K562 (cell line): ENCODE data around the gene LAMA2. TPM values are rescaled to one million over a fixed set of nuclear protein-coding genes. Genes with fewer than 3 reads are reported as not detected.

Experiments
- ATAC-seq: fragments of 200-7000 bp; cut with Tn5 transposase; 3 replicates; pipeline ENCODE4 v1.9.1; 2020; ENCODE audit warnings: moderate library complexity
- BruUV-seq: library from RNA; stranded (reverse); fragments of 400-500 nt; replicated peaks from 2 replicates; lab custom pipeline; 2021; lab: Mats Ljungman, UMichigan
- CTCF ChIA-PET: fragments of 300-600 bp; formaldehyde crosslinking; extraction: SDS; loops from one replicate; lab custom pipeline; 2021; ENCODE audit warnings: low intra/inter-chr PET ratio; lab: Yijun Ruan, JAX
- POLR2A ChIA-PET: fragments of 300-600, 350-650 bp; sonication (Branson Sonifier 250); formaldehyde crosslinking; extraction: SDS; loops from one replicate; lab custom pipeline; 2021; ENCODE audit warnings: antibody characterized with exemption, inconsistent platforms; lab: Yijun Ruan, JAX
- DNase-seq, 4 experiments: peaks; one replicate each; pipeline versions ENCODE4 v3.0.0 to v3.0.0-alpha.2; 2011 to 2018; ENCODE audit warnings: low spot score in 3 of 4, mixed read lengths in 3 of 4; ENCODE audit errors: extremely low read depth in 1 of 4
- FAIRE-seq: peaks from 2 replicates; lab custom pipeline; 2011; peaks lifted over from hg19 to GRCh38; lab: Jason Lieb, UNC
- H2AFZ ChIP-seq: 2 replicates; pipeline ENCODE4 v1.6.0; 2011; ENCODE audit warnings: low read depth, low read length, control low read depth, inconsistent platforms
- H3K27ac ChIP-seq: fragments of 200-600 bp; 3 replicates; pipeline ENCODE4 v1.8.0; 2011; ENCODE audit warnings: low read depth, mild to moderate bottlenecking, control low read depth, inconsistent platforms, low read length, moderate library complexity, mixed read lengths; ENCODE audit errors: extremely low read depth
- H3K27me3 ChIP-seq, 2 experiments: fragments of 300-600 bp in 1 of 2; 2 replicates in 1 of 2; 3 replicates in 1 of 2; pipeline versions ENCODE4 v1.6.0 to v1.8.0; 2011; ENCODE audit warnings: inconsistent platforms in 2 of 2, low read length in 2 of 2, mild to moderate bottlenecking in 1 of 2, mixed read lengths in 1 of 2, moderate library complexity in 1 of 2; ENCODE audit not compliant: control insufficient read depth in 2 of 2, insufficient read depth in 2 of 2
- H3K36me3 ChIP-seq: fragments of 300-600 bp; 3 replicates; pipeline ENCODE4 v1.8.0; 2011; ENCODE audit warnings: mild to moderate bottlenecking, low read length, inconsistent platforms; ENCODE audit not compliant: control insufficient read depth, insufficient read depth
- H3K4me1 ChIP-seq, 2 experiments: fragments of 200-600 bp in 1 of 2; replicated peaks in 1 of 2; 2 replicates in 1 of 2; 3 replicates in 1 of 2; pipeline versions ENCODE4 v1.5.1 to v1.8.0; 2011; ENCODE audit warnings: inconsistent platforms in 2 of 2, low read length in 2 of 2, mild to moderate bottlenecking in 1 of 2, mixed read lengths in 1 of 2, moderate library complexity in 1 of 2; ENCODE audit not compliant: control insufficient read depth in 2 of 2, insufficient read depth in 2 of 2
- H3K4me2 ChIP-seq: 2 replicates; pipeline ENCODE4 v1.6.1; 2011; ENCODE audit warnings: low read length, control low read depth, inconsistent platforms, mixed read lengths; ENCODE audit not compliant: insufficient read depth
- H3K4me3 ChIP-seq: fragments of 200-600 bp; sonication (generic), shearing (Covaris generic); 2 replicates; pipeline ENCODE4 v1.5.1; 2016; ENCODE audit warnings: control low read depth, inconsistent platforms
- H3K79me2 ChIP-seq: fragments of 200-600 bp; 3 replicates; pipeline ENCODE4 v1.8.0; 2011; ENCODE audit warnings: low read length, inconsistent platforms; ENCODE audit not compliant: control insufficient read depth, insufficient read depth
- H3K9ac ChIP-seq, 2 experiments: 2 replicates each; pipeline versions ENCODE4 v1.6.0 to v1.6.1; 2011; ENCODE audit warnings: low read depth in 2 of 2, low read length in 2 of 2, control low read depth in 1 of 2, inconsistent platforms in 1 of 2, mild to moderate bottlenecking in 1 of 2, mixed read lengths in 1 of 2; ENCODE audit not compliant: insufficient read depth in 1 of 2
- H3K9me1 ChIP-seq: one replicate; pipeline ENCODE4 v1.6.0; 2011; ENCODE audit warnings: inconsistent platforms, mild to moderate bottlenecking, low read length, moderate library complexity; ENCODE audit not compliant: control insufficient read depth, insufficient read depth
- H3K9me3 ChIP-seq: replicated peaks from 2 replicates; pipeline ENCODE4 v1.5.1; 2011; ENCODE audit warnings: low read depth, low read length, inconsistent platforms; ENCODE audit not compliant: control insufficient read depth, insufficient read depth
- H4K20me1 ChIP-seq: replicated peaks from 2 replicates; pipeline ENCODE4 v1.6.1; 2011; ENCODE audit warnings: low read length, inconsistent platforms, mixed read lengths; ENCODE audit not compliant: control insufficient read depth, insufficient read depth
- EGR1 ChIP-seq: fragments of 450-650 bp; conservative IDR thresholded peaks from 2 replicates; pipeline ENCODE4 v1.6.1; 2017; ENCODE audit warnings: mild to moderate bottlenecking
- HDAC2 ChIP-seq: fragments of 450-650 bp; IDR thresholded peaks from 2 replicates; pipeline ENCODE4 v1.6.1; 2016; ENCODE audit warnings: mild to moderate bottlenecking
- HOXB6 ChIP-seq: fragments of 250-450 bp; sonication (Bioruptor Pico); IDR thresholded peaks from 2 replicates; pipeline ENCODE4 v1.5.1; 2022; ENCODE audit warnings: mild to moderate bottlenecking, borderline replicate concordance
- JUN ChIP-seq, 2 experiments: sonication (generic) in 1 of 2; formaldehyde crosslinking in 1 of 2; IDR thresholded peaks; 2 replicates each; pipeline versions ENCODE4 v1.6.1 to v1.8.0; 2012 to 2022; ENCODE audit warnings: borderline replicate concordance in 2 of 2, mild to moderate bottlenecking in 2 of 2, improper control_type of control experiment in 1 of 2, low read depth in 1 of 2, low read length in 1 of 2, missing genetic modification reagents in 1 of 2
- KLF13 ChIP-seq: fragments of 450-650 bp; IDR thresholded peaks from 2 replicates; pipeline ENCODE4 v1.6.1; 2016; ENCODE audit warnings: missing genetic modification characterization, low read depth, mild to moderate bottlenecking, missing compliant biosample characterization, moderate library complexity, borderline replicate concordance
- LCOR ChIP-seq: sonication (generic); formaldehyde crosslinking; IDR thresholded peaks from 2 replicates; pipeline ENCODE4 v1.8.0; 2022; ENCODE audit warnings: mild to moderate bottlenecking, missing genetic modification reagents
- PCBP1 ChIP-seq: fragments of 200-400 bp; formaldehyde crosslinking; IDR thresholded peaks from 2 replicates; pipeline ENCODE4 v1.6.1; 2018; ENCODE audit warnings: mild to moderate bottlenecking, low read depth, low read length; ENCODE audit not compliant: poor library complexity, severe bottlenecking
- SMARCC2 ChIP-seq: fragments of 450-650 bp; IDR thresholded peaks from 2 replicates; pipeline ENCODE4 v1.6.1; 2017; ENCODE audit warnings: antibody characterized with exemption, moderate library complexity, mild to moderate bottlenecking, low read depth
- ZC3H8 ChIP-seq: fragments of 450-650 bp; IDR thresholded peaks from 2 replicates; pipeline ENCODE4 v1.6.1; 2017
- ZNF12 ChIP-seq: sonication (generic); formaldehyde crosslinking; IDR thresholded peaks from 2 replicates; pipeline ENCODE4 v1.4.0; 2020; ENCODE audit warnings: mild to moderate bottlenecking, missing genetic modification reagents
- ZNF239 ChIP-seq: fragments of 250-450 bp; sonication (Bioruptor Pico); IDR thresholded peaks from 2 replicates; pipeline ENCODE4 v1.4.0; 2020; ENCODE audit warnings: mild to moderate bottlenecking
- ZNF3 ChIP-seq: fragments of 250-450 bp; sonication (Bioruptor Pico); IDR thresholded peaks from 2 replicates; pipeline ENCODE4 v1.5.0; 2021; ENCODE audit warnings: mild to moderate bottlenecking, moderate library complexity
- WGBS: fragments of 100-300 bp; shearing (Covaris generic); methylation state at CpG from one replicate; pipeline ENCODE4 v1.1.6; 2016; ENCODE audit warnings: low coverage, mixed read lengths; ENCODE audit not compliant: insufficient coverage; ENCODE audit errors: missing lambda C conversion rate; 5-methylcytosine and 5-hydroxymethylcytosine counted together
- in situ Hi-C: fragments of 300-500 bp; cut with MboI; formaldehyde crosslinking; loops from 4 replicates; pipeline ENCODE4 v1.15.0; 2018; ENCODE audit warnings: inconsistent platforms, mixed read lengths
- intact Hi-C: fragments of 100-400 bp; cut with micrococcal nuclease; formaldehyde crosslinking; loops from 2 replicates; pipeline ENCODE4 v1.14.2; 2022
- polyA plus RNA-seq, 8 experiments: library from polyadenylated mRNA; depleted of rRNA in 4 of 8; stranded (reverse) in 5 of 8; unstranded in 3 of 8; fragments of >200 nt; fragmentation: Nextera tagmentation in 2 of 8; fragmentation: Illumina TruSeq in 1 of 8; extraction: Ambion mirVana in 2 of 8; extraction: Trizol in 1 of 8; gene quantifications; 2 replicates each; pipeline versions ENCODE4 v1.2.1 to v1.2.3, GENCODE V29; 2011 to 2014; ENCODE audit warnings: inconsistent platforms in 1 of 8, missing spikeins in 1 of 8
- total RNA-seq, 7 experiments: library from RNA; depleted of rRNA in 6 of 7; stranded (reverse); fragments of >200 nt in 6 of 7; fragmentation: Illumina TruSeq in 2 of 7; extraction: Trizol in 2 of 7; gene quantifications; 2 replicates each; pipeline versions ENCODE4 v1.2.1 to v1.2.3, GENCODE V29; 2011 to 2021; ENCODE audit warnings: low replicate concordance in 1 of 7
- TF ChIP-seq, protein P1 (sequence below), 2 experiments: fragments of 450-650 bp; IDR thresholded peaks; 2 replicates each; pipeline ENCODE4 v1.6.1; 2016
- TF ChIP-seq, protein P2 (sequence below): sonication (generic); formaldehyde crosslinking; IDR thresholded peaks from 2 replicates; pipeline ENCODE4 v1.8.0; 2022; ENCODE audit warnings: mild to moderate bottlenecking, low read depth, missing genetic modification reagents
- TF ChIP-seq, protein P3 (sequence below): sonication (generic); formaldehyde crosslinking; IDR thresholded peaks from 2 replicates; pipeline ENCODE4 v1.8.1; 2023; ENCODE audit warnings: mild to moderate bottlenecking, missing genetic modification reagents, moderate library complexity

The LAMA2 gene
- total and polyA plus RNA-seq, 9 of the 15 experiments (the other 6 are each of a cell fraction or from before 2014, with no cell fraction given): 0.04 to 1.5 (median 0.36) TPM

DNA sequence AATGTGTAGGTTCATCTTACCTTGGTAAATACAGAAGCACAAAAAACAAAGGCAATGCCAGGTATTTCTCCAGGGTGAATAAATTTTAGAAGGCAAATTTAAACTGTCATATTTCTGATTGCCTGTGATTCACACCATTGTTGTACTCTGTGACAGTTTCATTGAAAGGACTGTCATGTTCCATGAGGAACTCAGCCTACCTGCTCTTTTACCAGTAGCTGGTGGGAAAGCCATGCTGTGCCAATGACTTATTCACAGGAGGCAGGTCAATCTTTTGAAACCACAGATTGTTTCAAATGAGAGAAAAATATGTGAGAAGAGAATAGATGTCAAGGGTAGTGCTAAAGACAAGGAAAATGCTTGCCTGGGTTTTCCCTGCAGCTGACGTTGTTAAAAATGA is 206.4 kb downstream of the LAMA2 start:
- H2AFZ ChIP-seq: no peak overlapping the region
- no peaks in the 10 kb centered on the region for H3K4me1 ChIP-seq
- no peaks in the 10 kb centered on the region for H3K9me1 ChIP-seq
- H4K20me1 ChIP-seq: no peaks in the 10 kb centered on the region
- no peaks in the 10 kb centered on the region for H3K9me3 ChIP-seq
- H3K4me3 ChIP-seq: no peak overlapping the region
- H3K9ac ChIP-seq: no peak overlapping the region
- no peak for ATAC-seq
- BruUV-seq: no TSS peak
- intact Hi-C loops (no loop called here), in situ Hi-C loops (no loop called here)
- H3K4me2 ChIP-seq: no peak overlapping the region
- H3K27ac ChIP-seq: no peak overlapping the region
- no peaks in the 10 kb centered on the region for H3K36me3 ChIP-seq
- FAIRE-seq: no peak
- DNase-seq: no peak
- H3K27me3 ChIP-seq: no peaks in the 10 kb centered on the region
- H3K79me2 ChIP-seq: no peaks in the 10 kb centered on the region
- POLR2A ChIA-PET: no interaction called here
- CTCF ChIA-PET: no interaction called here
- WGBS: 0% methylated on average over 1 of the region's 1 CpG
- TF ChIP-seq HOXB6 (CRISPR knock-in tag) (no peak), SMARCC2 (no peak), PCBP1 (no peak), EGR1 (no peak), ZC3H8 (no peak), ZNF3 (CRISPR knock-in tag) (no peak), HDAC2 (no peak), JUN (IDR thresholded peaks at IDR 0.05; ENCODE audit: borderline replicate concordance, low read depth, low read length) (no peak), JUN (CRISPR knock-in tag; IDR thresholded peaks at IDR 0.05; ENCODE audit: borderline replicate concordance) (no peak), ZNF12 (no peak), ZNF239 (CRISPR knock-in tag) (no peak), KLF13 (tag) (no peak), LCOR (CRISPR knock-in tag) (no peak)
- TF ChIP-seq, protein P1, sequence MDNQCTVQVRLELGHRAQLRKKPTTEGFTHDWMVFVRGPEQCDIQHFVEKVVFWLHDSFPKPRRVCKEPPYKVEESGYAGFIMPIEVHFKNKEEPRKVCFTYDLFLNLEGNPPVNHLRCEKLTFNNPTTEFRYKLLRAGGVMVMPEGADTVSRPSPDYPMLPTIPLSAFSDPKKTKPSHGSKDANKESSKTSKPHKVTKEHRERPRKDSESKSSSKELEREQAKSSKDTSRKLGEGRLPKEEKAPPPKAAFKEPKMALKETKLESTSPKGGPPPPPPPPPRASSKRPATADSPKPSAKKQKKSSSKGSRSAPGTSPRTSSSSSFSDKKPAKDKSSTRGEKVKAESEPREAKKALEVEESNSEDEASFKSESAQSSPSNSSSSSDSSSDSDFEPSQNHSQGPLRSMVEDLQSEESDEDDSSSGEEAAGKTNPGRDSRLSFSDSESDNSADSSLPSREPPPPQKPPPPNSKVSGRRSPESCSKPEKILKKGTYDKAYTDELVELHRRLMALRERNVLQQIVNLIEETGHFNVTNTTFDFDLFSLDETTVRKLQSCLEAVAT (IDR thresholded peaks at IDR 0.05): no peak
- TF ChIP-seq, protein P2, sequence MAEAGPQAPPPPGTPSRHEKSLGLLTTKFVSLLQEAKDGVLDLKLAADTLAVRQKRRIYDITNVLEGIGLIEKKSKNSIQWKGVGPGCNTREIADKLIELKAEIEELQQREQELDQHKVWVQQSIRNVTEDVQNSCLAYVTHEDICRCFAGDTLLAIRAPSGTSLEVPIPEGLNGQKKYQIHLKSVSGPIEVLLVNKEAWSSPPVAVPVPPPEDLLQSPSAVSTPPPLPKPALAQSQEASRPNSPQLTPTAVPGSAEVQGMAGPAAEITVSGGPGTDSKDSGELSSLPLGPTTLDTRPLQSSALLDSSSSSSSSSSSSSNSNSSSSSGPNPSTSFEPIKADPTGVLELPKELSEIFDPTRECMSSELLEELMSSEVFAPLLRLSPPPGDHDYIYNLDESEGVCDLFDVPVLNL (CRISPR knock-in tag): no peak
- TF ChIP-seq, protein P3, sequence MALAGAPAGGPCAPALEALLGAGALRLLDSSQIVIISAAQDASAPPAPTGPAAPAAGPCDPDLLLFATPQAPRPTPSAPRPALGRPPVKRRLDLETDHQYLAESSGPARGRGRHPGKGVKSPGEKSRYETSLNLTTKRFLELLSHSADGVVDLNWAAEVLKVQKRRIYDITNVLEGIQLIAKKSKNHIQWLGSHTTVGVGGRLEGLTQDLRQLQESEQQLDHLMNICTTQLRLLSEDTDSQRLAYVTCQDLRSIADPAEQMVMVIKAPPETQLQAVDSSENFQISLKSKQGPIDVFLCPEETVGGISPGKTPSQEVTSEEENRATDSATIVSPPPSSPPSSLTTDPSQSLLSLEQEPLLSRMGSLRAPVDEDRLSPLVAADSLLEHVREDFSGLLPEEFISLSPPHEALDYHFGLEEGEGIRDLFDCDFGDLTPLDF (CRISPR knock-in tag): no peak
